HCT116 (cell line): ENCODE measurements around the gene HAGH. TPM values are rescaled to one million over a fixed set of nuclear protein-coding genes. Genes with fewer than 3 reads are reported as not detected.

ENCODE experiments used
- ATAC-seq: fragments of 200-7000 bp; cut with Tn5 transposase; 2 replicates; pipeline ENCODE4 v1.9.1; 2020; ENCODE audit warnings: mild to moderate bottlenecking, moderate library complexity
- BruUV-seq: library from RNA; stranded (reverse); fragments of 400-500 nt; replicated peaks from 2 replicates; lab custom pipeline; 2021; lab: Mats Ljungman, UMichigan
- CTCF ChIA-PET: fragments of 300-600 bp; sonication (Branson Sonifier 250); formaldehyde crosslinking; loops from one replicate; lab custom pipeline; 2021; ENCODE audit warnings: antibody characterized with exemption; lab: Charles Lee
- POLR2A ChIA-PET: fragments of 300-600, 350-600 bp; sonication (Branson Sonifier 250); formaldehyde crosslinking; loops from one replicate; lab custom pipeline; 2021; ENCODE audit warnings: antibody characterized with exemption; lab: Charles Lee
- RAD21 ChIA-PET, 2 experiments: fragments of 300-600 bp; sonication (Branson Sonifier 250); formaldehyde crosslinking; loops; one replicate each; lab custom pipeline; 2023; ENCODE audit warnings: low total read pairs in 2 of 2; ENCODE audit not compliant: uncharacterized antibody in 2 of 2, unreplicated experiment in 2 of 2, low non-redundant PET in 1 of 2; lab: Charles Lee
- DNase-seq: peaks from one replicate; pipeline ENCODE4 v3.0.0-alpha.2; 2010; ENCODE audit warnings: low read depth, low spot score
- H2AFZ ChIP-seq: fragments of 200-600 bp; shearing (Covaris generic), sonication (generic); 2 replicates; pipeline ENCODE4 v1.6.1; 2017; ENCODE audit warnings: low read depth, mixed run types, mixed read lengths, antibody characterized with exemption, low read length; ENCODE audit not compliant: poor library complexity, severe bottlenecking
- H3K27ac ChIP-seq: 2 replicates; pipeline ENCODE4 v1.5.1; 2012; ENCODE audit warnings: low read depth, low read length
- H3K27me3 ChIP-seq: fragments of 200-600 bp; sonication (generic); 2 replicates; pipeline ENCODE4 v1.6.1; 2016; ENCODE audit warnings: mixed run types, low read length, mixed read lengths; ENCODE audit not compliant: insufficient read depth
- H3K36me3 ChIP-seq, 2 experiments: fragments of 200-500 bp in 1 of 2; fragments of 200-600 bp in 1 of 2; sonication (Bioruptor generic) in 1 of 2; sonication (generic) in 1 of 2; 2 replicates each; pipeline versions ENCODE4 v1.5.1 to v1.6.1; 2014 to 2016; ENCODE audit warnings: low read length in 2 of 2, inconsistent platforms in 1 of 2, mixed read lengths in 1 of 2, mixed run types in 1 of 2; ENCODE audit not compliant: insufficient read depth in 2 of 2, control insufficient read depth in 1 of 2
- H3K4me1 ChIP-seq, 2 experiments: fragments of 200-600 bp in 1 of 2; sonication (generic) in 1 of 2; 2 replicates each; pipeline versions ENCODE4 v1.5.1 to v1.6.1; 2012 to 2017; ENCODE audit warnings: low read length in 2 of 2, inconsistent platforms in 1 of 2, mild to moderate bottlenecking in 1 of 2, mixed read lengths in 1 of 2, mixed run types in 1 of 2, moderate library complexity in 1 of 2; ENCODE audit not compliant: insufficient read depth in 2 of 2, control insufficient read depth in 1 of 2
- H3K4me2 ChIP-seq: fragments of 200-600 bp; sonication (generic); 2 replicates; pipeline ENCODE4 v1.6.1; 2017; ENCODE audit warnings: mixed run types, low read length, mixed read lengths
- H3K4me3 ChIP-seq, 2 experiments: fragments of 200-600 bp in 1 of 2; sonication (generic) in 1 of 2; replicated peaks in 1 of 2; 2 replicates each; pipeline ENCODE4 v1.5.1; 2011 to 2016; ENCODE audit warnings: low read length in 2 of 2, control low read depth in 1 of 2, low read depth in 1 of 2, mild to moderate bottlenecking in 1 of 2, mixed read lengths in 1 of 2, mixed run types in 1 of 2
- H3K79me2 ChIP-seq: fragments of 200-600 bp; sonication (generic); 2 replicates; pipeline ENCODE4 v1.6.1; 2017; ENCODE audit warnings: mild to moderate bottlenecking, mixed run types, low read length, moderate library complexity, mixed read lengths; ENCODE audit not compliant: insufficient read depth
- H3K9ac ChIP-seq: fragments of 200-600 bp; sonication (generic); 2 replicates; pipeline ENCODE4 v1.6.1; 2016; ENCODE audit warnings: low read length, mixed read lengths
- H3K9me2 ChIP-seq: fragments of 200-600 bp; sonication (generic), shearing (Covaris generic); 2 replicates; pipeline ENCODE4 v1.6.1; 2017; ENCODE audit warnings: mixed run types, mild to moderate bottlenecking, moderate library complexity; ENCODE audit not compliant: insufficient read depth
- H3K9me3 ChIP-seq, 2 experiments: fragments of 200-500 bp in 1 of 2; fragments of 200-600 bp in 1 of 2; sonication (Bioruptor generic) in 1 of 2; sonication (generic) in 1 of 2; 2 replicates each; pipeline ENCODE4 v1.6.1; 2014 to 2017; ENCODE audit warnings: low read length in 2 of 2, mixed read lengths in 2 of 2, inconsistent platforms in 1 of 2, low read depth in 1 of 2, mild to moderate bottlenecking in 1 of 2, mixed run types in 1 of 2, moderate library complexity in 1 of 2; ENCODE audit not compliant: control insufficient read depth in 1 of 2, insufficient read depth in 1 of 2
- H4K20me1 ChIP-seq: fragments of 200-600 bp; sonication (generic), shearing (Covaris generic); 2 replicates; pipeline ENCODE4 v1.6.1; 2017; ENCODE audit warnings: mixed run types, mild to moderate bottlenecking, moderate library complexity; ENCODE audit not compliant: insufficient read depth
- CBX3 ChIP-seq: IDR thresholded peaks from 2 replicates; pipeline ENCODE4 v1.6.1; 2012; ENCODE audit warnings: low read depth
- CEBPB ChIP-seq: IDR thresholded peaks from 2 replicates; pipeline ENCODE4 v1.6.1; 2012; ENCODE audit warnings: low read depth
- ELF1 ChIP-seq: IDR thresholded peaks from 2 replicates; pipeline ENCODE4 v1.6.1; 2012; ENCODE audit warnings: low read depth, borderline replicate concordance
- EZH2 ChIP-seq: fragments of 200-600 bp; sonication (generic); IDR thresholded peaks from 2 replicates; pipeline ENCODE4 v1.6.1; 2017; ENCODE audit warnings: antibody characterized with exemption, mixed run types
- EZH2phosphoT487 ChIP-seq: fragments of 200-600 bp; IDR thresholded peaks from 2 replicates; pipeline ENCODE4 v1.6.1; 2018; ENCODE audit warnings: antibody characterized with exemption, borderline replicate concordance
- JUND ChIP-seq: IDR thresholded peaks from 2 replicates; pipeline ENCODE4 v1.6.1; 2012
- MAX ChIP-seq: IDR thresholded peaks from 2 replicates; pipeline ENCODE4 v1.6.1; 2012
- POLR2AphosphoS5 ChIP-seq: IDR thresholded peaks from 2 replicates; pipeline ENCODE4 v1.6.1; 2011; ENCODE audit warnings: mild to moderate bottlenecking, low read depth, low read length, moderate library complexity
- RAD21 ChIP-seq: IDR thresholded peaks from 2 replicates; pipeline ENCODE4 v1.6.1; 2012; ENCODE audit warnings: low read depth, mild to moderate bottlenecking
- SRF ChIP-seq: IDR thresholded peaks from 2 replicates; pipeline ENCODE4 v1.6.1; 2012; ENCODE audit warnings: low read depth
- intact Hi-C: fragments of 100-400 bp; cut with micrococcal nuclease; formaldehyde crosslinking; loops from 2 replicates; pipeline ENCODE4 v1.10.0; 2022
- total RNA-seq: library from RNA; stranded (reverse); gene quantifications from one replicate; pipeline ENCODE4 v1.2.1, GENCODE V29; 2021; ENCODE audit not compliant: unreplicated experiment
- TF ChIP-seq, protein P1 (sequence below): IDR thresholded peaks from 2 replicates; pipeline ENCODE4 v1.6.1; 2011; ENCODE audit warnings: mild to moderate bottlenecking, low read length, moderate library complexity; ENCODE audit not compliant: insufficient replicate concordance; ENCODE audit errors: extremely low read depth

The HAGH gene
- total RNA-seq, 1 experiment from 2014 or later, result 39.1 TPM

DNA sequence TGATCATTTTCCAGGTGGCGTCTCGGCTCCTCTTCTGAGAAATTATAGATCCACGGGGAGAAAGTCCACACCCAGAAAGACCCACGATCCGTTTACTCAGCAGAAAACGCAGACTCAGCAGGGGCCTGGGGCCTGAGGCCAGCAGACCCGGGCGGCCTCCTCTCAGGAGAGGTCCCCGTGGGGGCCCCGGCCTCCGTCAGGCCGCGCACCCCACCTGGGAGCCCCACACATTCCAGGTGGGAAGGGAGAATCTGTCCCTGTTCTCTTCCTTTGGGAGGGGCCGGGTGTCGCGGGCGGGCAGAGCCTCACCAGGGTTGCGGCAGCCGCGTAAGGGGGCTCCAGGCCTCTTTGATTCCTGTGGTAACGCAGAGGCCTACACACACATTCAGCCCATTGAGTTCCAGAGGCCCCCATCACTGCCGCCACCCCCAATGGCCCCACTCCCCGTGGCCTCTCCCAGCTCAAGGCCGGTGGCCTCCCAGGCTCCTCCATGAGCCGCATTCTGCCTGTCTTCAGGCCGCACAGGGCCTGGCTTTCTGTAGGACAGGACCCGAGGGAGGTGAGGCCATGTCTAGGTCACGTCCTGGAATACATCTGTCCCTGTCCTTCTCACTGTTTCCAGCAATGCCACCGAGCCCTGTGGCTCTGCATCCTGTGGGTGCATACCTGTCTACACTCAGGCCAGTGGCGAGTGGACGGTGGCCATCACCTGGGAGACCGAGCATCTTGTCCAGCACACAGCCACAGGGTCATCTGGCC, 31.5 kb downstream of the HAGH start:
- ATAC-seq, result no peak
- Histone ChIP-seq H3K9me2 (no peaks in the 10 kb centered on the region), H3K4me2 (no peak overlapping the region), H3K27me3 (no peaks in the 10 kb centered on the region), H3K27ac (no peak overlapping the region), H3K79me2 (no peaks in the 10 kb centered on the region), H3K4me1 (no peaks in the 10 kb centered on the region), H4K20me1 (no peaks in the 10 kb centered on the region), H3K4me3 (no peak overlapping the region), H3K36me3 (no peaks in the 10 kb centered on the region), H3K9me3 (peaks cover 0 to 4% of the 10 kb centered on the region in 2 experiments; a peak in 2 of 4 replicates), H2AFZ (no peak overlapping the region), H3K9ac (no peak overlapping the region)
- DNase-seq, result no peak
- no peak for TF ChIP-seq RAD21
- no peak for TF ChIP-seq EZH2phosphoT487
- no peak for TF ChIP-seq JUND
- no peak for TF ChIP-seq CEBPB
- no peak for TF ChIP-seq MAX
- TF ChIP-seq CBX3, result no peak
- TF ChIP-seq, protein P1, sequence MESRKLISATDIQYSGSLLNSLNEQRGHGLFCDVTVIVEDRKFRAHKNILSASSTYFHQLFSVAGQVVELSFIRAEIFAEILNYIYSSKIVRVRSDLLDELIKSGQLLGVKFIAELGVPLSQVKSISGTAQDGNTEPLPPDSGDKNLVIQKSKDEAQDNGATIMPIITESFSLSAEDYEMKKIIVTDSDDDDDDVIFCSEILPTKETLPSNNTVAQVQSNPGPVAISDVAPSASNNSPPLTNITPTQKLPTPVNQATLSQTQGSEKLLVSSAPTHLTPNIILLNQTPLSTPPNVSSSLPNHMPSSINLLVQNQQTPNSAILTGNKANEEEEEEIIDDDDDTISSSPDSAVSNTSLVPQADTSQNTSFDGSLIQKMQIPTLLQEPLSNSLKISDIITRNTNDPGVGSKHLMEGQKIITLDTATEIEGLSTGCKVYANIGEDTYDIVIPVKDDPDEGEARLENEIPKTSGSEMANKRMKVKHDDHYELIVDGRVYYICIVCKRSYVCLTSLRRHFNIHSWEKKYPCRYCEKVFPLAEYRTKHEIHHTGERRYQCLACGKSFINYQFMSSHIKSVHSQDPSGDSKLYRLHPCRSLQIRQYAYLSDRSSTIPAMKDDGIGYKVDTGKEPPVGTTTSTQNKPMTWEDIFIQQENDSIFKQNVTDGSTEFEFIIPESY, result no peak
- TF ChIP-seq POLR2AphosphoS5, result no peak
- TF ChIP-seq SRF, result no peak
- TF ChIP-seq ELF1, result no peak
- TF ChIP-seq EZH2, result no peak
- ChIA-PET RAD21 (no interaction called here), POLR2A (no interaction called here), CTCF (interaction anchor here (0.6 kb wide), 1 partner anchor 220 kb away, joined by 3 read pairs; no protein-coding TSS in a partner anchor)
- intact Hi-C loops, result no loop called here
- no TSS peak for BruUV-seq
